HepG2 (cell line): ENCODE measurements around the gene MYEOV. TPM values are rescaled to one million over a fixed set of nuclear protein-coding genes. Genes with fewer than 3 reads are reported as not detected.

Source experiments
- CBX5 ChIP-seq: sonication (generic); formaldehyde crosslinking; IDR thresholded peaks from 2 replicates; pipeline ENCODE4 v1.4.0; 2020; ENCODE audit warnings: missing genetic modification reagents, borderline replicate concordance
- EHMT2 ChIP-seq: fragments of 200-600 bp; sonication (generic); IDR thresholded peaks from 2 replicates; pipeline ENCODE4 v1.7.0; 2017; ENCODE audit warnings: antibody characterized with exemption, low read depth, low read length, borderline replicate concordance
- FOXM1 ChIP-seq: sonication (generic); formaldehyde crosslinking; IDR thresholded peaks from 2 replicates; pipeline ENCODE4 v1.5.0; 2020; ENCODE audit warnings: missing genetic modification reagents
- HINFP ChIP-seq: sonication (generic); formaldehyde crosslinking; IDR thresholded peaks from 2 replicates; pipeline ENCODE4 v1.4.0; 2020; ENCODE audit warnings: low read depth, mild to moderate bottlenecking, missing genetic modification reagents
- HNRNPL ChIP-seq: fragments of 200-400 bp; formaldehyde crosslinking; IDR thresholded peaks from 2 replicates; pipeline ENCODE4 v1.6.1; 2017; ENCODE audit warnings: mild to moderate bottlenecking, low read depth, low read length
- KDM5A ChIP-seq: fragments of 200-600 bp; sonication (generic); IDR thresholded peaks from 2 replicates; pipeline ENCODE4 v1.7.0; 2018; ENCODE audit warnings: antibody characterized with exemption, mild to moderate bottlenecking, low read length, borderline replicate concordance
- MAFG ChIP-seq: sonication (generic); formaldehyde crosslinking; IDR thresholded peaks from 2 replicates; pipeline ENCODE4 v1.5.1; 2020; ENCODE audit warnings: mild to moderate bottlenecking, missing genetic modification reagents
- MAZ ChIP-seq, 2 experiments: sonication (generic) in 1 of 2; formaldehyde crosslinking in 1 of 2; IDR thresholded peaks; 2 replicates each; pipeline versions ENCODE4 v1.5.0 to v1.6.1; 2012 to 2020; ENCODE audit warnings: low read depth in 2 of 2, mild to moderate bottlenecking in 2 of 2, borderline replicate concordance in 1 of 2, improper control_type of control experiment in 1 of 2, low read length in 1 of 2, missing genetic modification reagents in 1 of 2, moderate library complexity in 1 of 2
- MLLT10 ChIP-seq: sonication (generic); formaldehyde crosslinking; IDR thresholded peaks from 2 replicates; pipeline ENCODE4 v1.4.0; 2020; ENCODE audit warnings: missing genetic modification reagents
- NR2F6 ChIP-seq, 2 experiments: IDR thresholded peaks; 2 replicates each; pipeline ENCODE4 v1.6.1; 2016; ENCODE audit warnings: antibody characterized with exemption in 1 of 2, mild to moderate bottlenecking in 1 of 2
- SMAD3 ChIP-seq: sonication (generic); formaldehyde crosslinking; IDR thresholded peaks from 2 replicates; pipeline ENCODE4 v1.4.0; 2020; ENCODE audit warnings: missing genetic modification reagents
- SRSF4 ChIP-seq: fragments of 200-400 bp; formaldehyde crosslinking; IDR thresholded peaks from one replicate; pipeline ENCODE4 v1.6.1; 2018; ENCODE audit warnings: mild to moderate bottlenecking, low read depth, low read length, moderate library complexity; ENCODE audit not compliant: poor library complexity, severe bottlenecking
- SYNCRIP ChIP-seq: fragments of 200-400 bp; formaldehyde crosslinking; IDR thresholded peaks from 2 replicates; pipeline ENCODE4 v1.6.1; 2018; ENCODE audit warnings: mild to moderate bottlenecking, low read depth, low read length; ENCODE audit not compliant: insufficient read depth
- TRIM22 ChIP-seq: fragments of 450-650 bp; IDR thresholded peaks from 2 replicates; pipeline ENCODE4 v1.6.1; 2017
- USF2 ChIP-seq, 2 experiments: sonication (generic) in 1 of 2; formaldehyde crosslinking in 1 of 2; IDR thresholded peaks; 2 replicates each; pipeline versions ENCODE4 v1.5.1 to v1.6.1; 2011 to 2020; ENCODE audit warnings: borderline replicate concordance in 1 of 2, low read depth in 1 of 2, low read length in 1 of 2, mild to moderate bottlenecking in 1 of 2, missing genetic modification reagents in 1 of 2, moderate library complexity in 1 of 2
- YEATS2 ChIP-seq: sonication (generic); formaldehyde crosslinking; IDR thresholded peaks from 2 replicates; pipeline ENCODE4 v1.4.0; 2020; ENCODE audit warnings: missing genetic modification reagents, borderline replicate concordance
- ZMYM4 ChIP-seq: sonication (generic); formaldehyde crosslinking; IDR thresholded peaks from 2 replicates; pipeline ENCODE4 v1.8.1; 2023; ENCODE audit warnings: mild to moderate bottlenecking, missing genetic modification reagents
- ZNF180 ChIP-seq: sonication (generic); formaldehyde crosslinking; IDR thresholded peaks from 2 replicates; pipeline ENCODE4 v1.4.0; 2020; ENCODE audit warnings: low read depth, missing genetic modification reagents, borderline replicate concordance
- polyA plus RNA-seq, 8 experiments: library from polyadenylated mRNA; depleted of rRNA in 3 of 8; stranded (reverse) in 7 of 8; unstranded in 1 of 8; fragments of >200 nt; fragmentation: Illumina TruSeq in 4 of 8; extraction: Trizol in 4 of 8; gene quantifications; 2 replicates each; pipeline versions ENCODE4 v1.2.1 to v1.2.3, GENCODE V29; 2011 to 2016; ENCODE audit warnings: low read depth in 4 of 8, missing spikeins in 1 of 8, mixed read lengths in 1 of 8; ENCODE audit not compliant: insufficient read depth in 1 of 8
- total RNA-seq, 5 experiments: library from RNA; depleted of rRNA; stranded (reverse); fragments of >200 nt; fragmentation: Illumina TruSeq; extraction: Trizol; gene quantifications; 2 replicates each; pipeline ENCODE4 v1.2.3, GENCODE V29; 2016; ENCODE audit warnings: low read depth in 1 of 5
- TF ChIP-seq, protein P1 (sequence below): sonication (generic); formaldehyde crosslinking; conservative IDR thresholded peaks from 2 replicates; pipeline ENCODE4 v1.4.0; 2020; ENCODE audit warnings: missing genetic modification reagents

The MYEOV gene
- total and polyA plus RNA-seq, 2 of the 13 experiments (the other 11 are each of a cell fraction or from before 2014, with no cell fraction given): 0.33 to 1.8 TPM

GRCh38 chr11:69296890-69297786 lies 3.2 kb downstream of the MYEOV start (continued):
- TF ChIP-seq HINFP (CRISPR knock-in tag): no peak
- TF ChIP-seq YEATS2 (CRISPR knock-in tag): no peak
- TF ChIP-seq KDM5A: no peak
- TF ChIP-seq CBX5 (CRISPR knock-in tag): peak; percentile 58; the same call in 1 of the 2 replicates
- TF ChIP-seq SRSF4: no peak
- TF ChIP-seq EHMT2: no peak
- TF ChIP-seq SMAD3 (CRISPR knock-in tag): 0 out of 2 replicates have a peak, but pooled peaks have one; percentile 51
- TF ChIP-seq FOXM1: no peak
- TF ChIP-seq NR2F6 (IDR thresholded peaks at IDR 0.05): 0 out of 2 replicates have a peak, but pooled peaks have one; percentile 18
- TF ChIP-seq NR2F6 (CRISPR knock-in tag; IDR thresholded peaks at IDR 0.05): no peak
- TF ChIP-seq HNRNPL: no peak
- TF ChIP-seq MLLT10: no peak
- no peak for TF ChIP-seq MAZ (IDR thresholded peaks at IDR 0.05; ENCODE audit: borderline replicate concordance, low read depth, low read length)
- TF ChIP-seq MAZ (CRISPR knock-in tag; IDR thresholded peaks at IDR 0.05; ENCODE audit: low read depth): no peak
- TF ChIP-seq MAFG (CRISPR knock-in tag): no peak
- no peak for TF ChIP-seq USF2 (IDR thresholded peaks at IDR 0.05; ENCODE audit: low read depth, low read length)
- no peak for TF ChIP-seq USF2 (CRISPR knock-in tag; IDR thresholded peaks at IDR 0.05; ENCODE audit: borderline replicate concordance)
- TF ChIP-seq ZNF180 (CRISPR knock-in tag): no peak
- TF ChIP-seq, protein P1, sequence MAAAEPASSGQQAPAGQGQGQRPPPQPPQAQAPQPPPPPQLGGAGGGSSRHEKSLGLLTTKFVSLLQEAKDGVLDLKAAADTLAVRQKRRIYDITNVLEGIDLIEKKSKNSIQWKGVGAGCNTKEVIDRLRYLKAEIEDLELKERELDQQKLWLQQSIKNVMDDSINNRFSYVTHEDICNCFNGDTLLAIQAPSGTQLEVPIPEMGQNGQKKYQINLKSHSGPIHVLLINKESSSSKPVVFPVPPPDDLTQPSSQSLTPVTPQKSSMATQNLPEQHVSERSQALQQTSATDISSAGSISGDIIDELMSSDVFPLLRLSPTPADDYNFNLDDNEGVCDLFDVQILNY (CRISPR knock-in tag): no peak
- no peak for TF ChIP-seq ZMYM4
- TF ChIP-seq SYNCRIP: no peak
- TF ChIP-seq TRIM22: no peak
